Measurements from ENCODE around the gene CTF1.

- TF ChIP-seq JUND (IDR thresholded peaks at IDR 0.05): no peak
- no peak for TF ChIP-seq CTCF (IDR thresholded peaks at IDR 0.05 in 2 of 3, conservative IDR thresholded peaks at IDR 0.05 in 1 of 3; ENCODE audit: borderline replicate concordance in 1 of 3, insufficient read depth in 1 of 3, low read depth in 2 of 3, low read length in 2 of 3)
- no peak for TF ChIP-seq POLR2A (IDR thresholded peaks at IDR 0.05; ENCODE audit: borderline replicate concordance, extremely low read depth, insufficient read depth, insufficient read length)
- no peak for TF ChIP-seq POLR2AphosphoS5 (IDR thresholded peaks at IDR 0.05; ENCODE audit: low read depth, low read length)
- TF ChIP-seq ELF1 (IDR thresholded peaks at IDR 0.05; ENCODE audit: borderline replicate concordance, low read depth): no peak
- no peak for TF ChIP-seq EGR1 (IDR thresholded peaks at IDR 0.05; ENCODE audit: low read depth)
- TF ChIP-seq EZH2 (IDR thresholded peaks at IDR 0.05): no peak
- no peak for TF ChIP-seq ZBTB33 (IDR thresholded peaks at IDR 0.05; ENCODE audit: extremely low read depth, insufficient replicate concordance, low read length)
Observed at GRCh38 chr16:30887927-30888326, 8.5 kb upstream of the CTF1 start.

All from HCT116 (cell line).